ENCODE results near the gene GSK3B. TPM values are rescaled to one million over a fixed set of nuclear protein-coding genes. Genes with fewer than 3 reads are reported as not detected.

The GSK3B gene
- total RNA-seq, 3 donors from 2014 or later (not counting 1 experiment from before 2014, with no cell fraction given): 61.3 to 67.0 (median 62.7) TPM

DNA sequence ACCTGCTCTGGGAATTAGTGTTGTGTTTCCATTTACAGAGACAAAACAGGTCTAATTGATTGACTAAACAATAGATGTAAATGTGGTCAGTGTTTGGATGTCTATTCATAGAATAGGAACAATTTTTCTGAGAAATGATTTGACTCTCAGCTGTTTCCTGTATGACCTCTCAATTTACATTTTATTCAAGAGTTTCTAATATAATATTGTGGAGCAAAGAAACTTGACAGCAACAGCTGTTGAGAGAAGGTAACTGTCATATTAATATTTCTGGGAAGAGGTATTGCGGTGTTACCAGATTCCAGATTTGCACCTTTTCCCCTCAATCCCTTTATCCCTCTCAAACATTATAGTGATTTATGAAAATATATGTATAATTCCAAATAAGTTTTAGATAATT, 316.1 kb downstream of the GSK3B start:
- Mint-ChIP-seq H3K36me3 (no peaks in the 10 kb centered on the region), H3K27ac (no peak overlapping the region), H3K27me3 (ENCODE audit: low read depth in 2 of 2) (peaks cover 5 to 17% of the 10 kb centered on the region in 2 donors), H3K4me1 (no peaks in the 10 kb centered on the region), H3K4me3 (no peak overlapping the region), H3K9me3 (peaks cover 4% of the 10 kb centered on the region in 2 donors)
- Histone ChIP-seq H3K36me3 (ENCODE audit: control insufficient read depth, insufficient read depth, low read length) (no peaks in the 10 kb centered on the region), H3K9me3 (ENCODE audit: control insufficient read depth, insufficient read depth, low read length) (no peaks in the 10 kb centered on the region), H3K4me3 (ENCODE audit: low read length) (no peak overlapping the region), H3K27me3 (ENCODE audit: control insufficient read depth, insufficient read depth, low read length) (no peaks in the 10 kb centered on the region), H3K27ac (ENCODE audit: low read length) (no peak overlapping the region), H3K4me1 (ENCODE audit: control insufficient read depth, insufficient read depth, low read length) (no peaks in the 10 kb centered on the region)
- WGBS (ENCODE audit: insufficient coverage): no CpG with 5 or more reads among the region's 1 CpG
- TF ChIP-seq, protein P1, sequence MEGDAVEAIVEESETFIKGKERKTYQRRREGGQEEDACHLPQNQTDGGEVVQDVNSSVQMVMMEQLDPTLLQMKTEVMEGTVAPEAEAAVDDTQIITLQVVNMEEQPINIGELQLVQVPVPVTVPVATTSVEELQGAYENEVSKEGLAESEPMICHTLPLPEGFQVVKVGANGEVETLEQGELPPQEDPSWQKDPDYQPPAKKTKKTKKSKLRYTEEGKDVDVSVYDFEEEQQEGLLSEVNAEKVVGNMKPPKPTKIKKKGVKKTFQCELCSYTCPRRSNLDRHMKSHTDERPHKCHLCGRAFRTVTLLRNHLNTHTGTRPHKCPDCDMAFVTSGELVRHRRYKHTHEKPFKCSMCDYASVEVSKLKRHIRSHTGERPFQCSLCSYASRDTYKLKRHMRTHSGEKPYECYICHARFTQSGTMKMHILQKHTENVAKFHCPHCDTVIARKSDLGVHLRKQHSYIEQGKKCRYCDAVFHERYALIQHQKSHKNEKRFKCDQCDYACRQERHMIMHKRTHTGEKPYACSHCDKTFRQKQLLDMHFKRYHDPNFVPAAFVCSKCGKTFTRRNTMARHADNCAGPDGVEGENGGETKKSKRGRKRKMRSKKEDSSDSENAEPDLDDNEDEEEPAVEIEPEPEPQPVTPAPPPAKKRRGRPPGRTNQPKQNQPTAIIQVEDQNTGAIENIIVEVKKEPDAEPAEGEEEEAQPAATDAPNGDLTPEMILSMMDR (IDR thresholded peaks at IDR 0.05): no peak
- intact Hi-C loops (cut with micrococcal nuclease): no loop called here
- ATAC-seq (no peak), DNase-seq (no peak)

DNA sequence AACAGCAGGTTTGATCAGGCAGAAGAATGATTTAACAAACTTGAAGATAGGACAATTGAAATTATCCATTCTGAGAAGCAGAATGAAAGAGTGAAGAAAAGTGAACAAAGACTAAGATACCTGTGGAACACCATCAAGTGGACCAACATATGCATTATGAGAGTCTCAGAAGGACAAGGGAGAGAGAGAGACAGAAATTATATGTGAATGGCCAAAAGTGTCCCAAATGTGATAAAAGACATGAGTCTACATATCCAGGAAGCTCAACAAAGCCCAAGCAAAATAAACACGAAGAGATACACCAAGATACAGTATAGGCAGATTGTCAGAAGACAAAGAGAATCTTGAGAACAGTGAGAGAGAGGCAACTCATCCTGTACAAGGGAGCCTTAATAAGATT, 317.9 kb downstream of the GSK3B start:
- TF ChIP-seq, protein P1 (IDR thresholded peaks at IDR 0.05): no peak
- no peaks in the 10 kb centered on the region for H3K36me3 Mint-ChIP-seq

GRCh38 chr3:119774444-119774843, 319.8 kb downstream of the GSK3B start:
- Histone ChIP-seq H3K36me3 (ENCODE audit: control insufficient read depth, insufficient read depth, low read length) (no peaks in the 10 kb centered on the region), H3K4me1 (ENCODE audit: control insufficient read depth, insufficient read depth, low read length) (no peaks in the 10 kb centered on the region), H3K4me3 (ENCODE audit: low read length) (no peak overlapping the region), H3K27ac (ENCODE audit: low read length) (no peak overlapping the region), H3K27me3 (ENCODE audit: control insufficient read depth, insufficient read depth, low read length) (no peaks in the 10 kb centered on the region), H3K9me3 (ENCODE audit: control insufficient read depth, insufficient read depth, low read length) (no peaks in the 10 kb centered on the region)
- WGBS (ENCODE audit: insufficient coverage): 71% methylated on average over 2 of the region's 2 CpGs
- TF ChIP-seq, protein P1 (IDR thresholded peaks at IDR 0.05): no peak
- peaks cover 4% of the 10 kb centered on the region in 2 donors for H3K9me3 Mint-ChIP-seq
- no peak for DNase-seq
- no peak overlapping the region for H3K4me3 Mint-ChIP-seq
- H3K27ac Mint-ChIP-seq: no peak overlapping the region
- ATAC-seq: no peak
- no peaks in the 10 kb centered on the region for H3K36me3 Mint-ChIP-seq
- peaks cover 13 to 19% of the 10 kb centered on the region in 2 donors for H3K27me3 Mint-ChIP-seq (ENCODE audit: low read depth in 2 of 2)
- intact Hi-C loops (cut with micrococcal nuclease): no loop called here
- no peaks in the 10 kb centered on the region for H3K4me1 Mint-ChIP-seq

More for the DNA sequence above, 317.9 kb downstream of the GSK3B start:
- Histone ChIP-seq H3K4me1 (ENCODE audit: control insufficient read depth, insufficient read depth, low read length) (no peaks in the 10 kb centered on the region), H3K9me3 (ENCODE audit: control insufficient read depth, insufficient read depth, low read length) (no peaks in the 10 kb centered on the region), H3K27me3 (ENCODE audit: control insufficient read depth, insufficient read depth, low read length) (no peaks in the 10 kb centered on the region), H3K27ac (ENCODE audit: low read length) (no peak overlapping the region), H3K36me3 (ENCODE audit: control insufficient read depth, insufficient read depth, low read length) (no peaks in the 10 kb centered on the region), H3K4me3 (ENCODE audit: low read length) (no peak overlapping the region)
- no peak for ATAC-seq
- H3K9me3 Mint-ChIP-seq: peaks cover 4% of the 10 kb centered on the region in 2 donors
- WGBS (ENCODE audit: insufficient coverage): 83% methylated on average over 1 of the region's 1 CpG
- peaks cover 12 to 19% of the 10 kb centered on the region in 2 donors for H3K27me3 Mint-ChIP-seq (ENCODE audit: low read depth in 2 of 2)
- H3K4me3 Mint-ChIP-seq: no peak overlapping the region
- H3K27ac Mint-ChIP-seq: no peak overlapping the region
- no peak for DNase-seq
- intact Hi-C loops (cut with micrococcal nuclease): no loop called here
- no peaks in the 10 kb centered on the region for H3K4me1 Mint-ChIP-seq

Other genes starting within 250 kb of the GSK3B start
- gene GPR156, start 190.8 kb upstream of the GSK3B start, total RNA-seq: under 1 TPM in 2 of 3 donors, not detected in 1; 0.18 to 0.75 TPM